ENCODE results near the gene EDC4.
A peak's percentile ranks its signal among the peaks of the same experiment; 100 is the strongest.

DNA sequence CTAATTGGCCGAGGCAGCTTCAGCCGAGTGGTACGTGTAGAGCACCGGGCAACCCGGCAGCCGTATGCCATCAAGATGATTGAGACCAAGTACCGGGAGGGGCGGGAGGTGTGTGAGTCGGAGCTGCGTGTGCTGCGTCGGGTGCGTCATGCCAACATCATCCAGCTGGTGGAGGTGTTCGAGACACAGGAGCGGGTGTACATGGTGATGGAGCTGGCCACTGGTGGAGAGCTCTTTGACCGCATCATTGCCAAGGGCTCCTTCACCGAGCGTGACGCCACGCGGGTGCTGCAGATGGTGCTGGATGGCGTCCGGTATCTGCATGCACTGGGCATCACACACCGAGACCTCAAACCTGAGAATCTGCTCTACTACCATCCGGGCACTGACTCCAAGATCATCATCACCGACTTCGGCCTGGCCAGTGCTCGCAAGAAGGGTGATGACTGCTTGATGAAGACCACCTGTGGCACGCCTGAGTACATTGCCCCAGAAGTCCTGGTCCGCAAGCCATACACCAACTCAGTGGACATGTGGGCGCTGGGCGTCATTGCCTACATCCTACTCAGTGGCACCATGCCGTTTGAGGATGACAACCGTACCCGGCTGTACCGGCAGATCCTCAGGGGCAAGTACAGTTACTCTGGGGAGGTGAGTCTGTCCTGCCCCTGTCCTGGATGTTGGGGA is 36.3 kb downstream of the EDC4 start:
- no peak for TF ChIP-seq POLR2A (IDR thresholded peaks at IDR 0.05)
- TF ChIP-seq, protein P1, sequence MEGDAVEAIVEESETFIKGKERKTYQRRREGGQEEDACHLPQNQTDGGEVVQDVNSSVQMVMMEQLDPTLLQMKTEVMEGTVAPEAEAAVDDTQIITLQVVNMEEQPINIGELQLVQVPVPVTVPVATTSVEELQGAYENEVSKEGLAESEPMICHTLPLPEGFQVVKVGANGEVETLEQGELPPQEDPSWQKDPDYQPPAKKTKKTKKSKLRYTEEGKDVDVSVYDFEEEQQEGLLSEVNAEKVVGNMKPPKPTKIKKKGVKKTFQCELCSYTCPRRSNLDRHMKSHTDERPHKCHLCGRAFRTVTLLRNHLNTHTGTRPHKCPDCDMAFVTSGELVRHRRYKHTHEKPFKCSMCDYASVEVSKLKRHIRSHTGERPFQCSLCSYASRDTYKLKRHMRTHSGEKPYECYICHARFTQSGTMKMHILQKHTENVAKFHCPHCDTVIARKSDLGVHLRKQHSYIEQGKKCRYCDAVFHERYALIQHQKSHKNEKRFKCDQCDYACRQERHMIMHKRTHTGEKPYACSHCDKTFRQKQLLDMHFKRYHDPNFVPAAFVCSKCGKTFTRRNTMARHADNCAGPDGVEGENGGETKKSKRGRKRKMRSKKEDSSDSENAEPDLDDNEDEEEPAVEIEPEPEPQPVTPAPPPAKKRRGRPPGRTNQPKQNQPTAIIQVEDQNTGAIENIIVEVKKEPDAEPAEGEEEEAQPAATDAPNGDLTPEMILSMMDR (IDR thresholded peaks at IDR 0.05 in 8 of 11, conservative IDR thresholded peaks at IDR 0.05 in 3 of 11), result no peak
- TF ChIP-seq POLR2AphosphoS5 (IDR thresholded peaks at IDR 0.05), result peak in 1 of 3 donors; percentile 37

Measured in spleen (tissue), 7 donors.